RWPE1 (cell line): Measurements from ENCODE around the gene ADAMTS13.
A peak's percentile ranks its signal among the peaks of the same experiment; 100 is the strongest.

ENCODE experiments used
- CTCF ChIA-PET: fragments of 350-600 bp; sonication (Branson Sonifier 250); formaldehyde crosslinking; extraction: SDS; loops from one replicate; lab custom pipeline; 2021; lab: Yijun Ruan, JAX
- POLR2A ChIA-PET: fragments of 400-600 bp; formaldehyde crosslinking; extraction: SDS; loops from one replicate; lab custom pipeline; 2020; ENCODE audit warnings: antibody characterized with exemption; ENCODE audit not compliant: low non-redundant PET; lab: Yijun Ruan, JAX
- DNase-seq: peaks from one replicate; pipeline ENCODE4 v3.0.0; 2012; ENCODE audit warnings: low spot score
- H3K27ac ChIP-seq: fragments of 450-650 bp; 2 replicates; pipeline ENCODE4 v1.5.1; 2017
- CTCF ChIP-seq: fragments of 450-650 bp; conservative IDR thresholded peaks from 2 replicates; pipeline ENCODE4 v1.5.1; 2017; ENCODE audit warnings: low read depth, mild to moderate bottlenecking

Gene ADAMTS13

GRCh38 chr9:133476036-133476931 is 54.1 kb downstream of the ADAMTS13 start:
- H3K27ac ChIP-seq = peak overlapping the region; percentile 74
- CTCF ChIA-PET = interaction anchor here (0.6 kb wide), 1 partner anchor 267 kb away, joined by 4 read pairs; no protein-coding TSS in a partner anchor
- POLR2A ChIA-PET = no interaction called here
- no peak for TF ChIP-seq CTCF
- DNase-seq = no peak

- ChIA-PET POLR2A (no interaction called here), CTCF (no interaction called here)
- DNase-seq = no peak
- H3K27ac ChIP-seq = peak overlapping the region; percentile 74
- no peak for TF ChIP-seq CTCF
Measured at GRCh38 chr9:133476941-133477340, 54.8 kb downstream of the ADAMTS13 start.

- CTCF ChIA-PET = interaction anchor here (0.6 kb wide), 1 partner anchor 330 kb away, joined by 3 read pairs; no protein-coding TSS in a partner anchor
- TF ChIP-seq CTCF = no peak
- POLR2A ChIA-PET = interaction anchor here (1.7 kb wide), 1 partner anchor 9 kb away, joined by 5 read pairs; no protein-coding TSS in a partner anchor
- DNase-seq = no peak
- peak overlapping the region; percentile 74 for H3K27ac ChIP-seq
Measured at GRCh38 chr9:133477461-133477860, 55.3 kb downstream of the ADAMTS13 start.

- POLR2A ChIA-PET = interaction anchor here (1.0 to 1.7 kb wide), 2 partner anchors 9 to 19 kb away, joined by 3 to 5 read pairs; partner anchors contain the start of gene CACFD1
Measured at GRCh38 chr9:133477992-133478850, 56.1 kb downstream of the ADAMTS13 start.

GRCh38 chr9:133478851-133479711 is 56.9 kb downstream of the ADAMTS13 start, which contains the start of gene SLC2A6:
Gene SLC2A6, minus strand, starts transcription at chr9:133479099. Its CDS starts 40 bp downstream, at chr9:133479059.
- ChIA-PET POLR2A (interaction anchor here (1.0 to 1.7 kb wide), 2 partner anchors 10 to 20 kb away, joined by 3 to 5 read pairs; partner anchors contain the start of gene CACFD1), CTCF (interaction anchor here (0.6 to 1.6 kb wide), 5 partner anchors 29 to 718 kb away, joined by 3 to 7 read pairs (median 3); no protein-coding TSS in a partner anchor)
- DNase-seq = peak; percentile 98
- TF ChIP-seq CTCF = no peak
- H3K27ac ChIP-seq = peak within 1 kb of the TSS; percentile 74

More at GRCh38 chr9:133477992-133478850, 56.1 kb downstream of the ADAMTS13 start:
- CTCF ChIA-PET = interaction anchor here (0.6 to 1.6 kb wide), 3 partner anchors 29 to 331 kb away, joined by 3 to 7 read pairs (median 3); no protein-coding TSS in a partner anchor
- peak; percentile 60 for DNase-seq
- H3K27ac ChIP-seq = peak overlapping the region; percentile 74
- no peak for TF ChIP-seq CTCF
